ENCODE data around the gene BDP1.
"Not testable (repeated sequence)": the region's sequence is repeated elsewhere in the genome, so short reads cannot be mapped to it uniquely, and the experiment has no call there.

BDP1 gene

DNA sequence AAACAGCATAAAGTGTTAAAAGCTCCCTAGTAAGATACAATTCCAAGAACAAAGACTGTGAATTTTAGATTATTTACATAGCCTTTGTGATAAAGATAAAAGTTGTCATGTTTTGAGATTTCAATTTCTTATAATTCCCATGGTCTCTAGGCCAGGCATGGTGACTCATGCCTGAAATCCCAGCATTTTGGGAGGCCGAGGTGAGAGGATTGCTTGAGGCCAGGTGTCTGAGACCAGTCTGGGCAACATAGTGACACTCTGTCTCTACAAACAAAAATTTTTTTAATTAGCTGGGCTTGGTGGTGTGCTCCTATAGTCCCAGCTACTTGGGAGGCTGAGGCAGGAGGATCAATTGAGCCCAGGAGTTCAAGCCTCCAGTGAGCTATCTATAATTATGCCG, 48.1 kb downstream of the BDP1 start:
- no peak for DNase-seq (ENCODE audit: low read depth)
- TF ChIP-seq, protein P1, sequence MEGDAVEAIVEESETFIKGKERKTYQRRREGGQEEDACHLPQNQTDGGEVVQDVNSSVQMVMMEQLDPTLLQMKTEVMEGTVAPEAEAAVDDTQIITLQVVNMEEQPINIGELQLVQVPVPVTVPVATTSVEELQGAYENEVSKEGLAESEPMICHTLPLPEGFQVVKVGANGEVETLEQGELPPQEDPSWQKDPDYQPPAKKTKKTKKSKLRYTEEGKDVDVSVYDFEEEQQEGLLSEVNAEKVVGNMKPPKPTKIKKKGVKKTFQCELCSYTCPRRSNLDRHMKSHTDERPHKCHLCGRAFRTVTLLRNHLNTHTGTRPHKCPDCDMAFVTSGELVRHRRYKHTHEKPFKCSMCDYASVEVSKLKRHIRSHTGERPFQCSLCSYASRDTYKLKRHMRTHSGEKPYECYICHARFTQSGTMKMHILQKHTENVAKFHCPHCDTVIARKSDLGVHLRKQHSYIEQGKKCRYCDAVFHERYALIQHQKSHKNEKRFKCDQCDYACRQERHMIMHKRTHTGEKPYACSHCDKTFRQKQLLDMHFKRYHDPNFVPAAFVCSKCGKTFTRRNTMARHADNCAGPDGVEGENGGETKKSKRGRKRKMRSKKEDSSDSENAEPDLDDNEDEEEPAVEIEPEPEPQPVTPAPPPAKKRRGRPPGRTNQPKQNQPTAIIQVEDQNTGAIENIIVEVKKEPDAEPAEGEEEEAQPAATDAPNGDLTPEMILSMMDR (conservative IDR thresholded peaks at IDR 0.05; ENCODE audit: low read length): no peak
- no peak overlapping the region for H3K4me3 ChIP-seq (ENCODE audit: low read length)

DNA sequence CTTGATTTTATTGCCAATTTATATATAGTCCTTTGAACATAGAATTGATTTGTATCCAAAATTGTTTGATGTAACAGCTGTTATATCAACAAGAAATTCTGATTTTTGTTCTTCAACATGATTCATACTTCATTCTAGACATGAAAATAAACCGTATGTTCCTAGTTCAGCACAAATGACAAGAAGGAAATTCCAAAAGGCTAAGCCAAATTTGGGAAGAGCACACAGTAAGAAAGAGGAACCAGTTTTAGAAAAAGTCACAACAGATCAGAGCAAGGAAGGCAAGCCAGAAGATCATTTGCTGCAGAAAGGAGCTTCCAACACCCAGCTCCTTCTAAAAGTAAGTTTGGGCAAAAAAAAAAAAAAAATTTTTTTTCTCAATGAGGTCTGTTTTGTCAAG, 66.7 kb downstream of the BDP1 start:
- no peak overlapping the region for H3K4me3 ChIP-seq (ENCODE audit: low read length)
- no peak for DNase-seq (ENCODE audit: low read depth)
- TF ChIP-seq, protein P1 (conservative IDR thresholded peaks at IDR 0.05; ENCODE audit: low read length): no peak

DNA sequence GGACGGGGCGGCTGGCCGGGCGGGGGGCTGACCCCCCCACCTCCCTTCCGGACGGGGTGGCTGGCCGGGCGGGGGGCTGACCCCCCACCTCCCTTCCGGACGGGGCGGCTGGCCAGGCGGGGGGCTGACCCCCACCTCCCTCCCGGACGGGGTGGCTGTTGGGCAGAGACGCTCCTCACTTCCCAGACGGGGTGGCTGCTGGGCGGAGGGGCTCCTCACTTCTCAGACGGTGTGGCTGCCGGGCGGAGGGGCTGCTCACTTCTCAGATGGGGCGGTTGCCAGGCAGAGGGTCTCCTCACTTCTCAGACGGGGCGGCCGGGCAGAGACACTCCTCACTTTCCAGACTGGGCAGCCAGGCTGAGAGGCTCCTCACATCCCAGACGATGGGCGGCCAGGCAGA, 70.2 kb downstream of the BDP1 start:
- DNase-seq (ENCODE audit: low read depth); H3K4me3 ChIP-seq (ENCODE audit: low read length): not testable (repeated sequence)

DNA sequence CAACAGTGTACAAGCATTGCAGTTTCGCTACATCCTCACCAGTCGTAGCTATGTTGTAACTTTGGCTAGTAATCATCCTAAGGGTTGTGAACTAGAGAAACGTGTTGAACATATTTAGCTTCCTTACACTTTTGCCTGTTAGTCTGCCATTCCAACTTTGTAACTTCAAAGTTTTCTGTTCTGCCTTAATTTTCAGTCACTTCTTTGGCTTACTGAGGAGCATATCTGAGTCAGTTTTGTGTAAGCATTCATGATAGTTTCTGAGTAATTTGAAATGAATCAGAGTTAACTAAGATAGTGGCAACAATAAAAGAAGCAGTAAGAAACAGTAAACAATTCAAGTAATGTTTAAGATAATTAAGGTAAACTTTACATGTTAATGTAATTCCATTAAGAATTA, 72.8 kb downstream of the BDP1 start:
- DNase-seq (ENCODE audit: low read depth): peak; percentile 2
- TF ChIP-seq, protein P1 (conservative IDR thresholded peaks at IDR 0.05; ENCODE audit: low read length): no peak

DNA sequence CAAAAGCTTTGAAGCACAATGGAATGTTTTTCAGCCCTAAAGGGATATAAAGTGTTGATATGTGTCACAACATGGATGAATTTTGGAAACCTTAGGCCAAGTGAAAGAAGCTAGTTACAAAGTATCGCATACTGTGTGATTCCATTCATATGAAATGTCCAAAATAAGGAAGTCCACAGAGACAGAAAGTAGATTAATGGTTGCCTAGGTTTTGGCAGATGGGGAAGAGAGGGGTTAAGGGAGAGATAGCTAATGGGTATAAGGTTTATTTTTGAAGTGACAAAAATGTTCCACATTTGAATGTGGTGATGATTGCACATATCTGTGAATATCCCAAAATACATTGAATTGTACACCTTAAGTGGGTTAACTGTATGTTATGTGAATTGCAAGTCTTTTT, 74.2 kb downstream of the BDP1 start:
- no peak overlapping the region for H3K4me3 ChIP-seq (ENCODE audit: low read length)
- no peak for DNase-seq (ENCODE audit: low read depth)
- TF ChIP-seq, protein P1 (conservative IDR thresholded peaks at IDR 0.05; ENCODE audit: low read length): no peak

More for the DNA sequence above, 72.8 kb downstream of the BDP1 start:
- no peak overlapping the region for H3K4me3 ChIP-seq (ENCODE audit: low read length)

DNA sequence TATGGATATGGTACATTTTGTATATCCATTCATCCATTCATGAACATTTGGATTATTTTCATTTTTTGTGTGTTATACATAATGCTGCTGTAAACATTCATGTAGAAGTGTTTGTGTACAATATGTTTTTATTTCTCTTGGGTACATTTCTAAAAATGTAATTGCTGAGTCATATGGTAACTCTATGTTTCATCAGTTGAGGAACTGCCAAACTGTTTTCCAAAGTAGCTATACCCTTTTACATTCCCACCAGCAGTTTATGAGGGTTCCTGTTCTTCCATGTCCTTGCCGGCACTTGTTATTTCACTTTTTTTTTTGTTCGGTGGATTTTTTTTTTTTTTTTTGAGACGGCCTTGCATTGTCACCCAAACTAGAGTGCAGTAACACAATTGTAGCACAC, 77.7 kb downstream of the BDP1 start:
- DNase-seq (ENCODE audit: low read depth): peak; percentile 39
- H3K4me3 ChIP-seq (ENCODE audit: low read length): no peak overlapping the region
- TF ChIP-seq, protein P1 (conservative IDR thresholded peaks at IDR 0.05; ENCODE audit: low read length): no peak

DNA sequence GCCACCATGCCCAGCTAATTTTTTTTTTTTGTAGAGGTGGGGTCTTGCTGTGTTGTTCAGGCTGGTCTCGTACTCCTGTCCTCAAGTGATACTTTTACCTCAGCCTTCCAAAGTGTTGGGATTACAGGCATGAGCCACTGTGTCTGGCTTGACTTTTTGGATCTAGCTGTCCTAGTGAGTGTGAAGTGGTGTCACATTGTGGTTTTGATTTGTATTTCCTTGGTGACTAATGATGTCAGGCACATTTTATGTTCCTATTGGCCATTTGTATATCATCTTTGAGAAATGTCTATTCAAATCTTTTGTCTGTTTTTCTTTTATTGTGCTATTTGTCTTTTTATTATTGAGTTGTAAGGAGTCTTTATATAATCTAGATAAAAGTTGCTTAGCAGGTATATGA, 78.2 kb downstream of the BDP1 start:
- DNase-seq (ENCODE audit: low read depth): peak; percentile 44
- TF ChIP-seq, protein P1 (conservative IDR thresholded peaks at IDR 0.05; ENCODE audit: low read length): no peak
- H3K4me3 ChIP-seq (ENCODE audit: low read length): no peak overlapping the region

DNA sequence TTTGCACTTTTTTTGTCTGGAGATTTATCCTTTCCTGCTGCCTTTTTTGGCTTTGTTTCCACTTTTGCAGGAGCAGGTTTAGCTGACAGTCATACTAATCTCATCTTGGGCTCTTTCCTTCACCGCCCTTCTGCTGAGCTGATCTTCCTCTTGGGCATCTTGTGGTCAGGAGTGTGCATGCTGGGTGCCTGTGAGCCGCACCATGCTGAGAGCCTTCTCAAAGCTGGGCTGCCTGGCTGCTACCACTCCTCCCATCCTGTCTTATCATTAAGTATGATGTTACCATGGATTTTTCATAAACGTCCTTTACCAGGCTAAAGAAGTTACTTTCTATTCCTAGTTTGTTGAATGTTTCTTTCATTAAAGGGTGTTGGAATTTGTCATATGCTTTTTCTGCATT, 82.2 kb downstream of the BDP1 start:
- DNase-seq (ENCODE audit: low read depth): no peak
- TF ChIP-seq, protein P1 (conservative IDR thresholded peaks at IDR 0.05; ENCODE audit: low read length): no peak
- H3K4me3 ChIP-seq (ENCODE audit: low read length): no peak overlapping the region

DNA sequence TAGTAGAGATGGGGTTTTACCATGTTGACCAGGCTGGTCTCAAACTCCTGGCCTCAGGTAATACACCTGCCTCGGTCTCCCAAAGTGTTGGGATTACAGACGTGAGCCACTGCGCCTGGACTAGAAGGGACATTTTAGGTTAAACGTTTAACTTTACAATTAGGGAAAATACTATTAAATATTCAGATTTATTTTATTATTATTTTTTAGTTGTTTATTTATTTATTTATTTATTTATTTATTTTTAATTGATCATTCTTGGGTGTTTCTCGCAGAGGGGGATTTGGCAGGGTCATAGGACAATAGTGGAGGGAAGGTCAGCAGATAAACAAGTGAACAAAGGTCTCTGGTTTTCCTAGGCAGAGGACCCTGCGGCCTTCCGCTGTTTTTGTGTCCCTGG, 95.4 kb downstream of the BDP1 start:
- not testable (repeated sequence) for H3K4me3 ChIP-seq (ENCODE audit: low read length); DNase-seq (ENCODE audit: low read depth)

DNA sequence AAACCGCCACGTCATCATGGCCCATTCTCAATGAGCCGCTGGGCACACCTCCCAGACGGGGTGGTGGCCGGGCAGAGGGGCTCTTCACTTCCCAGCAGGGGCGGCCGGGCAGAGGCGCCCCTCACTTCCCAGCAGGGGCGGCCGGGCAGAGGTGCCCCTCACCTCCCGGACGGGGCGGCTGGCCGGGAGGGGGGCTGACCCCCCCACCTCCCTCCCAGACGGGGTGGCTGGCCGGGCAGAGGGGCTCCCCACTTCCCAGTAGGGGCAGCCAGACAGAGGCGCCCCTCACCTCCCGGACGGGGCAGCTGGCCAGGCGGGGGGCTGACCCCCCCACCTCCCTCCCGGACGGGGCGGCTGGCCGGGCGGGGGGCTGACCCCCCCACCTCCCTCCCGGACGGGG, 96.1 kb downstream of the BDP1 start:
- not testable (repeated sequence) for DNase-seq (ENCODE audit: low read depth); H3K4me3 ChIP-seq (ENCODE audit: low read length)

DNA sequence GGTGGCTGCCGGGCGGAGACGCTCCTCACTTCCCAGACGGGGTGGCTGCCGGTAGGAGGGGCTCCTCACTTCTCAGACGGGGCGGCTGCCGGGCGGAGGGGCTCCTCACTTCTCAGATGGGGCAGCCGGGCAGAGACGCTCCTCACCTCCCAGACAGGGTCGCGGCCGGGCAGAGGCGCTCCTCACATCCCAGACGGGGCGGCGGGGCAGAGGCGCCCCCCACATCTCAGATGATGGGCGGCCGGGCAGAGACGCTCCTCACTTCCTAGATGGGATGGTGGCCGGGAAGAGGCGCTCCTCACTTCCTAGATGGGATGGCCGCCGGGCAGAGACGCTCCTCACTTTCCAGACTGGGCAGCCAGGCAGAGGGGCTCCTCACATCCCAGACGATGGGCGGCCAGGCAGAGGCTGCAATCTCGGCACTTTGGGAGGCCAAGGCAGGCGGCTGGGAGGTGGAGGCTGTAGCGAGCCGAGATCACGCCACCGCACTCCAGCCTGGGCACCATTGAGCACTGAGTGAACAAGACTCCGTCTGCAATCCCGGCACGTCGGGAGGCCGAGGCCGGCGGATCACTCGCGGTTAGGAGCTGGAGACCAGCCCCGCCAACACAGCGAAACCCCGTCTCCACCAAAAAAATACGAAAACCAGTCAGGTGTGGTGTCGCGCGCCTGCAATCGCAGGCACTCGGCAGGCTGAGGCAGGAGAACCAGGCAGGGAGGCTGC, 96.7 kb downstream of the BDP1 start:
- DNase-seq (ENCODE audit: low read depth); H3K4me3 ChIP-seq (ENCODE audit: low read length): not testable (repeated sequence)
